IPS DF 6.9 (cell line): Measurements from ENCODE around the gene UNC5B.

Experiments
- DNase-seq: peaks from one replicate; pipeline ENCODE4 v3.0.0-alpha.2; 2013; ENCODE audit warnings: low read depth, low spot score
- H3K27ac ChIP-seq: one replicate; pipeline ENCODE4 v1.5.1; 2013; ENCODE audit warnings: low read length, control low read depth
- H3K27me3 ChIP-seq: 2 replicates; pipeline ENCODE4 v1.6.1; 2013; ENCODE audit warnings: mild to moderate bottlenecking, low read length; ENCODE audit not compliant: control insufficient read depth, insufficient read depth
- H3K36me3 ChIP-seq: 2 replicates; pipeline ENCODE4 v1.6.1; 2013; ENCODE audit warnings: low read length; ENCODE audit not compliant: control insufficient read depth, insufficient read depth
- H3K4me1 ChIP-seq: 2 replicates; pipeline ENCODE4 v1.6.1; 2013; ENCODE audit warnings: low read length; ENCODE audit not compliant: control insufficient read depth, insufficient read depth
- H3K4me3 ChIP-seq: 2 replicates; pipeline ENCODE4 v1.5.1; 2013; ENCODE audit warnings: mild to moderate bottlenecking, low read length
- H3K9me3 ChIP-seq: 2 replicates; pipeline ENCODE4 v1.6.1; 2013; ENCODE audit warnings: low read length, inconsistent platforms; ENCODE audit not compliant: control insufficient read depth, insufficient read depth
- WGBS: extraction: QIAGEN DNeasy Blood & Tissue Kit; methylation state at CpG from one replicate; pipeline ENCODE4 v1.1.7; 2013; ENCODE audit warnings: mixed read lengths, missing lambda C conversion rate; ENCODE audit not compliant: insufficient read length, insufficient coverage; 5-methylcytosine and 5-hydroxymethylcytosine counted together

UNC5B gene

GRCh38 chr10:71312811-71313789 is 100.7 kb downstream of the UNC5B start:
- no peak overlapping the region for H3K4me3 ChIP-seq
- H3K4me1 ChIP-seq, result no peaks in the 10 kb centered on the region

GRCh38 chr10:71314028-71314693 is 101.8 kb downstream of the UNC5B start:
- no peaks in the 10 kb centered on the region for H3K36me3 ChIP-seq
- H3K27ac ChIP-seq, result no peak overlapping the region
- no peaks in the 10 kb centered on the region for H3K4me1 ChIP-seq
- peak; percentile 29 for DNase-seq
- WGBS, result no CpG with 5 or more reads among the region's 21 CpGs
- H3K9me3 ChIP-seq, result no peaks in the 10 kb centered on the region
- H3K4me3 ChIP-seq, result no peak overlapping the region; the same call in 1 of the 2 replicates
- H3K27me3 ChIP-seq, result no peaks in the 10 kb centered on the region

More at GRCh38 chr10:71312811-71313789, 100.7 kb downstream of the UNC5B start:
- DNase-seq, result no peak
- Histone ChIP-seq H3K27ac (no peak overlapping the region), H3K9me3 (no peaks in the 10 kb centered on the region), H3K27me3 (no peaks in the 10 kb centered on the region), H3K36me3 (no peaks in the 10 kb centered on the region)
- WGBS, result no CpG with 5 or more reads among the region's 19 CpGs

GRCh38 chr10:71314694-71315225 is 102.4 kb downstream of the UNC5B start:
- WGBS, result no CpG with 5 or more reads among the region's 11 CpGs
- Histone ChIP-seq H3K9me3 (no peaks in the 10 kb centered on the region), H3K27me3 (no peaks in the 10 kb centered on the region), H3K27ac (no peak overlapping the region), H3K4me1 (peaks cover 2% of the 10 kb centered on the region; the same call in 1 of the 2 replicates), H3K36me3 (no peaks in the 10 kb centered on the region), H3K4me3 (no peak overlapping the region; the same call in 1 of the 2 replicates)
- no peak for DNase-seq

- WGBS, result no CpG with 5 or more reads among the region's 3 CpGs
- Histone ChIP-seq H3K27ac (no peak overlapping the region), H3K9me3 (no peaks in the 10 kb centered on the region), H3K27me3 (no peaks in the 10 kb centered on the region), H3K4me1 (peaks cover 2% of the 10 kb centered on the region; the same call in 1 of the 2 replicates), H3K4me3 (no peak overlapping the region), H3K36me3 (no peaks in the 10 kb centered on the region)
- no peak for DNase-seq
These were observed 103.9 kb downstream of the UNC5B start for GRCh38 chr10:71316056-71316785.

GRCh38 chr10:71316786-71317160 is 104.4 kb downstream of the UNC5B start:
- H3K4me3 ChIP-seq, result no peak overlapping the region
- H3K9me3 ChIP-seq, result no peaks in the 10 kb centered on the region
- H3K27ac ChIP-seq, result no peak overlapping the region
- WGBS, result no CpG with 5 or more reads among the region's 6 CpGs
- no peak for DNase-seq
- H3K27me3 ChIP-seq, result no peaks in the 10 kb centered on the region
- H3K4me1 ChIP-seq, result peaks cover 2% of the 10 kb centered on the region; the same call in 1 of the 2 replicates
- no peaks in the 10 kb centered on the region for H3K36me3 ChIP-seq

- Histone ChIP-seq H3K9me3 (no peaks in the 10 kb centered on the region), H3K36me3 (peaks cover 2% of the 10 kb centered on the region; the same call in 1 of the 2 replicates), H3K4me1 (peaks cover 2% of the 10 kb centered on the region; the same call in 1 of the 2 replicates), H3K4me3 (no peak overlapping the region), H3K27ac (no peak overlapping the region), H3K27me3 (no peaks in the 10 kb centered on the region)
- DNase-seq, result no peak
- WGBS, result no CpG with 5 or more reads among the region's 6 CpGs
These were observed 105.4 kb downstream of the UNC5B start for GRCh38 chr10:71317739-71318138.

GRCh38 chr10:71319042-71319799 is 106.9 kb downstream of the UNC5B start, which contains the start of gene SLC29A3:
TSS of gene SLC29A3 (plus strand) at chr10:71319259. CDS start at chr10:71319310, 51 bp downstream.
- H3K27ac ChIP-seq, result no peak within 1 kb of the TSS
- peaks cover 2% of the 10 kb centered on the region; the same call in 1 of the 2 replicates for H3K4me1 ChIP-seq
- peaks cover 5% of the 10 kb centered on the region; the same call in 1 of the 2 replicates for H3K36me3 ChIP-seq
- no peaks in the 10 kb centered on the region for H3K9me3 ChIP-seq
- H3K4me3 ChIP-seq, result peak within 1 kb of the TSS; percentile 74; the same call in 1 of the 2 replicates
- no peaks in the 10 kb centered on the region for H3K27me3 ChIP-seq
- DNase-seq, result peak; percentile 47
- no CpG with 5 or more reads among the region's 62 CpGs for WGBS

GRCh38 chr10:71319800-71320392 is 107.5 kb downstream of the UNC5B start:
- H3K9me3 ChIP-seq, result no peaks in the 10 kb centered on the region
- DNase-seq, result no peak
- WGBS, result no CpG with 5 or more reads among the region's 8 CpGs
- peak overlapping the region; percentile 74; the same call in 1 of the 2 replicates for H3K4me3 ChIP-seq
- H3K27me3 ChIP-seq, result no peaks in the 10 kb centered on the region
- H3K4me1 ChIP-seq, result peaks cover 2% of the 10 kb centered on the region; the same call in 1 of the 2 replicates
- H3K36me3 ChIP-seq, result peaks cover 5% of the 10 kb centered on the region; the same call in 1 of the 2 replicates
- H3K27ac ChIP-seq, result no peak overlapping the region

- WGBS, result no CpG with 5 or more reads among the region's 5 CpGs
- Histone ChIP-seq H3K4me3 (no peak overlapping the region), H3K36me3 (peaks cover 5% of the 10 kb centered on the region; the same call in 1 of the 2 replicates), H3K9me3 (no peaks in the 10 kb centered on the region), H3K27ac (no peak overlapping the region), H3K27me3 (no peaks in the 10 kb centered on the region), H3K4me1 (peaks cover 2% of the 10 kb centered on the region; the same call in 1 of the 2 replicates)
- no peak for DNase-seq
These were observed 108.2 kb downstream of the UNC5B start for GRCh38 chr10:71320592-71320991.
